ENCODE measurements around the gene VPS13D. TPM values are rescaled to one million over a fixed set of nuclear protein-coding genes. Genes with fewer than 3 reads are reported as not detected.

Gene VPS13D
- total RNA-seq, result 10 to 100 TPM; 32.5 to 39.9 TPM

- ChIA-PET CTCF (interaction anchor here (0.8 to 6.9 kb wide), 4 partner anchors 19 to 119 kb away, joined by 3 to 55 read pairs (median 3); no protein-coding TSS in a partner anchor), POLR2A (interaction anchor here (1.0 kb wide), 1 partner anchor 18 kb away, joined by 3 read pairs; no protein-coding TSS in a partner anchor)
- Mint-ChIP-seq H3K9me3 (ENCODE audit: insufficient read depth) (no peaks in the 10 kb centered on the region), H3K4me1 (ENCODE audit: low read depth) (peaks cover 14% of the 10 kb centered on the region), H3K27me3 (ENCODE audit: low read depth) (peaks cover 3% of the 10 kb centered on the region), H3K27ac (peak within 1 kb of the TSS; percentile 61), H3K36me3 (ENCODE audit: low read depth) (peaks cover 4% of the 10 kb centered on the region), H3K4me3 (peak within 1 kb of the TSS; percentile 84)
- peak; percentile 88 for DNase-seq
- peak; percentile 98 for ATAC-seq
Observed at GRCh38 chr1:12229835-12230548, at the start of gene VPS13D. Gene VPS13D (plus strand): TSS chr1:12230030. CDS start chr1:12234267, 4,237 bp downstream.

- DNase-seq, result no peak
- H3K9me3 Mint-ChIP-seq (ENCODE audit: insufficient read depth), result no peaks in the 10 kb centered on the region
- POLR2A ChIA-PET, result interaction anchor here (0.9 to 1.4 kb wide), 4 partner anchors 12 to 272 kb away, joined by 3 to 4 read pairs (median 4); partner anchors contain the start of gene TNFRSF1B
- H3K27me3 Mint-ChIP-seq (ENCODE audit: low read depth), result no peaks in the 10 kb centered on the region
- no peak for ATAC-seq
- CTCF ChIA-PET, result interaction anchor here (1.1 to 8.0 kb wide), 2 partner anchors 10 to 55 kb away, joined by 3 to 118 read pairs; no protein-coding TSS in a partner anchor
- no peak overlapping the region for H3K4me3 Mint-ChIP-seq
- H3K4me1 Mint-ChIP-seq (ENCODE audit: low read depth), result peaks cover 90% of the 10 kb centered on the region
- H3K27ac Mint-ChIP-seq, result no peak overlapping the region
- H3K36me3 Mint-ChIP-seq (ENCODE audit: low read depth), result peaks cover 73% of the 10 kb centered on the region
Observed at GRCh38 chr1:12180315-12180714, 49.5 kb upstream of the VPS13D start.

- Mint-ChIP-seq H3K27ac (peak overlapping the region; percentile 52), H3K9me3 (ENCODE audit: insufficient read depth) (no peaks in the 10 kb centered on the region)
Observed at GRCh38 chr1:12180903-12181302, 48.9 kb upstream of the VPS13D start.

GRCh38 chr1:12181568-12181967 is 48.3 kb upstream of the VPS13D start:
- ChIA-PET CTCF (interaction anchor here (1.3 to 6.4 kb wide), 2 partner anchors 55 to 58 kb away, joined by 7 to 54 read pairs; no protein-coding TSS in a partner anchor), POLR2A (no interaction called here)
- H3K4me3 Mint-ChIP-seq, result no peak overlapping the region
- H3K27me3 Mint-ChIP-seq (ENCODE audit: low read depth), result no peaks in the 10 kb centered on the region
- peak overlapping the region; percentile 52 for H3K27ac Mint-ChIP-seq
- H3K9me3 Mint-ChIP-seq (ENCODE audit: insufficient read depth), result no peaks in the 10 kb centered on the region
- peaks cover 81% of the 10 kb centered on the region for H3K4me1 Mint-ChIP-seq (ENCODE audit: low read depth)
- no peak for DNase-seq
- no peak for ATAC-seq
- H3K36me3 Mint-ChIP-seq (ENCODE audit: low read depth), result peaks cover 67% of the 10 kb centered on the region

More at GRCh38 chr1:12180903-12181302, 48.9 kb upstream of the VPS13D start:
- H3K4me3 Mint-ChIP-seq, result no peak overlapping the region
- no peaks in the 10 kb centered on the region for H3K27me3 Mint-ChIP-seq (ENCODE audit: low read depth)
- POLR2A ChIA-PET, result interaction anchor here (1.1 to 1.4 kb wide), 3 partner anchors 14 to 273 kb away, joined by 3 to 4 read pairs (median 4); partner anchors contain the start of gene TNFRSF1B
- H3K4me1 Mint-ChIP-seq (ENCODE audit: low read depth), result peaks cover 84% of the 10 kb centered on the region
- peaks cover 69% of the 10 kb centered on the region for H3K36me3 Mint-ChIP-seq (ENCODE audit: low read depth)
- CTCF ChIA-PET, result interaction anchor here (1.1 kb wide), 1 partner anchor 10 kb away, joined by 3 read pairs; no protein-coding TSS in a partner anchor
- ATAC-seq (no peak), DNase-seq (no peak)

GRCh38 chr1:12182410-12182984 is 47.3 kb upstream of the VPS13D start:
- H3K27me3 Mint-ChIP-seq (ENCODE audit: low read depth), result no peaks in the 10 kb centered on the region
- ATAC-seq (no peak), DNase-seq (no peak)
- peak overlapping the region; percentile 23 for H3K27ac Mint-ChIP-seq
- no peaks in the 10 kb centered on the region for H3K9me3 Mint-ChIP-seq (ENCODE audit: insufficient read depth)
- no peak overlapping the region for H3K4me3 Mint-ChIP-seq
- peaks cover 64% of the 10 kb centered on the region for H3K36me3 Mint-ChIP-seq (ENCODE audit: low read depth)
- CTCF ChIA-PET, result interaction anchor here (1.0 to 6.4 kb wide), 4 partner anchors 20 to 90 kb away, joined by 3 to 54 read pairs (median 5); no protein-coding TSS in a partner anchor
- POLR2A ChIA-PET, result interaction anchor here (0.6 to 1.7 kb wide), 3 partner anchors 19 to 31 kb away, joined by 3 to 6 read pairs (median 3); no protein-coding TSS in a partner anchor
- peaks cover 79% of the 10 kb centered on the region for H3K4me1 Mint-ChIP-seq (ENCODE audit: low read depth)

- Mint-ChIP-seq H3K27ac (peak overlapping the region; percentile 23), H3K4me3 (no peak overlapping the region), H3K27me3 (ENCODE audit: low read depth) (no peaks in the 10 kb centered on the region), H3K9me3 (ENCODE audit: insufficient read depth) (no peaks in the 10 kb centered on the region), H3K36me3 (ENCODE audit: low read depth) (peaks cover 65% of the 10 kb centered on the region), H3K4me1 (ENCODE audit: low read depth) (peaks cover 79% of the 10 kb centered on the region)
- ATAC-seq (no peak), DNase-seq (no peak)
- ChIA-PET CTCF (interaction anchor here (1.0 to 6.4 kb wide), 4 partner anchors 19 to 89 kb away, joined by 3 to 54 read pairs (median 3); no protein-coding TSS in a partner anchor), POLR2A (interaction anchor here (0.6 to 1.7 kb wide), 3 partner anchors 18 to 32 kb away, joined by 3 to 6 read pairs (median 3); no protein-coding TSS in a partner anchor)
Observed at GRCh38 chr1:12183095-12183794, 46.6 kb upstream of the VPS13D start.

- POLR2A ChIA-PET, result interaction anchor here (1.7 kb wide), 1 partner anchor 33 kb away, joined by 6 read pairs; no protein-coding TSS in a partner anchor
- Mint-ChIP-seq H3K27ac (no peak overlapping the region), H3K27me3 (ENCODE audit: low read depth) (no peaks in the 10 kb centered on the region), H3K4me3 (no peak overlapping the region), H3K4me1 (ENCODE audit: low read depth) (peaks cover 74% of the 10 kb centered on the region), H3K36me3 (ENCODE audit: low read depth) (peaks cover 63% of the 10 kb centered on the region), H3K9me3 (ENCODE audit: insufficient read depth) (no peaks in the 10 kb centered on the region)
- DNase-seq (no peak), ATAC-seq (no peak)
- CTCF ChIA-PET, result interaction anchor here (1.2 to 6.4 kb wide), 2 partner anchors 58 to 60 kb away, joined by 3 to 54 read pairs; no protein-coding TSS in a partner anchor
Observed at GRCh38 chr1:12184008-12184681, 45.7 kb upstream of the VPS13D start.

GRCh38 chr1:12185036-12185917 is 44.6 kb upstream of the VPS13D start:
- Mint-ChIP-seq H3K36me3 (ENCODE audit: low read depth) (peaks cover 63% of the 10 kb centered on the region), H3K4me1 (ENCODE audit: low read depth) (peaks cover 70% of the 10 kb centered on the region)
- POLR2A ChIA-PET, result interaction anchor here (0.6 to 0.7 kb wide), 2 partner anchors 35 to 273 kb away, joined by 3 to 4 read pairs; no protein-coding TSS in a partner anchor

GRCh38 chr1:12185918-12186678 is 43.7 kb upstream of the VPS13D start:
- ATAC-seq (no peak), DNase-seq (no peak)
- H3K27me3 Mint-ChIP-seq (ENCODE audit: low read depth), result no peaks in the 10 kb centered on the region
- no peaks in the 10 kb centered on the region for H3K9me3 Mint-ChIP-seq (ENCODE audit: insufficient read depth)
- peaks cover 68% of the 10 kb centered on the region for H3K4me1 Mint-ChIP-seq (ENCODE audit: low read depth)
- POLR2A ChIA-PET, result interaction anchor here (0.6 to 0.7 kb wide), 2 partner anchors 36 to 273 kb away, joined by 3 to 4 read pairs; no protein-coding TSS in a partner anchor
- no peak overlapping the region for H3K4me3 Mint-ChIP-seq
- peak overlapping the region; percentile 39 for H3K27ac Mint-ChIP-seq
- H3K36me3 Mint-ChIP-seq (ENCODE audit: low read depth), result peaks cover 62% of the 10 kb centered on the region
- CTCF ChIA-PET, result interaction anchor here (6.4 kb wide), 1 partner anchor 62 kb away, joined by 54 read pairs; no protein-coding TSS in a partner anchor

More at GRCh38 chr1:12185036-12185917, 44.6 kb upstream of the VPS13D start:
- ATAC-seq (no peak), DNase-seq (no peak)
- Mint-ChIP-seq H3K27me3 (ENCODE audit: low read depth) (no peaks in the 10 kb centered on the region), H3K4me3 (no peak overlapping the region), H3K9me3 (ENCODE audit: insufficient read depth) (no peaks in the 10 kb centered on the region), H3K27ac (no peak overlapping the region)
- CTCF ChIA-PET, result interaction anchor here (6.4 kb wide), 1 partner anchor 61 kb away, joined by 54 read pairs; no protein-coding TSS in a partner anchor
